ENCODE results near the gene TTC7B. TPM values are rescaled to one million over a fixed set of nuclear protein-coding genes. Genes with fewer than 3 reads are reported as not detected.

The TTC7B gene
- total RNA-seq, 1 experiment from 2014 or later = 30.3 TPM

GRCh38 chr14:90562652-90563051, 253.6 kb downstream of the TTC7B start:
- in situ Hi-C loops (cut with HindIII; ENCODE audit: low sequenced_read_pairs) = no loop called here
- peak; percentile 54 for DNase-seq (ENCODE audit: low spot score)

- DNase-seq (ENCODE audit: low spot score) = no peak
- in situ Hi-C loops (cut with HindIII; ENCODE audit: low sequenced_read_pairs) = no loop called here
Observed at GRCh38 chr14:90561920-90562319, 254.3 kb downstream of the TTC7B start.

GRCh38 chr14:90560991-90561390, 255.2 kb downstream of the TTC7B start:
- peak; percentile 54 for DNase-seq (ENCODE audit: low spot score)
- in situ Hi-C loops (cut with HindIII; ENCODE audit: low sequenced_read_pairs) = no loop called here

- in situ Hi-C loops (cut with HindIII; ENCODE audit: low sequenced_read_pairs) = no loop called here
- peak; percentile 50 for DNase-seq (ENCODE audit: low spot score)
Observed at GRCh38 chr14:90560558-90560957, 255.7 kb downstream of the TTC7B start.

GRCh38 chr14:90559811-90560492, 256.3 kb downstream of the TTC7B start:
- DNase-seq (ENCODE audit: low spot score) = peak; percentile 64
- in situ Hi-C loops (cut with HindIII; ENCODE audit: low sequenced_read_pairs) = no loop called here

GRCh38 chr14:90558983-90559590, 257.1 kb downstream of the TTC7B start:
- no peak for DNase-seq (ENCODE audit: low spot score)
- in situ Hi-C loops (cut with HindIII; ENCODE audit: low sequenced_read_pairs) = no loop called here

GRCh38 chr14:90558041-90558982, 257.9 kb downstream of the TTC7B start:
- no peak for DNase-seq (ENCODE audit: low spot score)
- in situ Hi-C loops (cut with HindIII; ENCODE audit: low sequenced_read_pairs) = no loop called here

- no peak for DNase-seq (ENCODE audit: low spot score)
- in situ Hi-C loops (cut with HindIII; ENCODE audit: low sequenced_read_pairs) = no loop called here
Observed at GRCh38 chr14:90557516-90557915, 258.7 kb downstream of the TTC7B start.

GRCh38 chr14:90556666-90557450, 259.4 kb downstream of the TTC7B start:
- no peak for DNase-seq (ENCODE audit: low spot score)
- in situ Hi-C loops (cut with HindIII; ENCODE audit: low sequenced_read_pairs) = no loop called here

GRCh38 chr14:90556012-90556477, 260.2 kb downstream of the TTC7B start:
- in situ Hi-C loops (cut with HindIII; ENCODE audit: low sequenced_read_pairs) = no loop called here

GRCh38 chr14:90555126-90556011, 260.9 kb downstream of the TTC7B start:
- in situ Hi-C loops (cut with HindIII; ENCODE audit: low sequenced_read_pairs) = no loop called here
- peak; percentile 66 for DNase-seq (ENCODE audit: low spot score)

More at GRCh38 chr14:90556012-90556477, 260.2 kb downstream of the TTC7B start:
- DNase-seq (ENCODE audit: low spot score) = peak; percentile 89

GRCh38 chr14:90554341-90554740, 261.9 kb downstream of the TTC7B start:
- in situ Hi-C loops (cut with HindIII; ENCODE audit: low sequenced_read_pairs) = no loop called here

GRCh38 chr14:90553921-90554336, 262.3 kb downstream of the TTC7B start:
- in situ Hi-C loops (cut with HindIII; ENCODE audit: low sequenced_read_pairs) = no loop called here

More at GRCh38 chr14:90554341-90554740, 261.9 kb downstream of the TTC7B start:
- DNase-seq (ENCODE audit: low spot score) = peak; percentile 91

GRCh38 chr14:90553298-90553920, 262.8 kb downstream of the TTC7B start:
- in situ Hi-C loops (cut with HindIII; ENCODE audit: low sequenced_read_pairs) = no loop called here
- DNase-seq (ENCODE audit: low spot score) = no peak

More at GRCh38 chr14:90553921-90554336, 262.3 kb downstream of the TTC7B start:
- no peak for DNase-seq (ENCODE audit: low spot score)

GRCh38 chr14:90552465-90553297, 263.5 kb downstream of the TTC7B start:
- in situ Hi-C loops (cut with HindIII; ENCODE audit: low sequenced_read_pairs) = no loop called here
- DNase-seq (ENCODE audit: low spot score) = no peak

GRCh38 chr14:90551733-90552464, 264.3 kb downstream of the TTC7B start:
- no peak for DNase-seq (ENCODE audit: low spot score)
- in situ Hi-C loops (cut with HindIII; ENCODE audit: low sequenced_read_pairs) = no loop called here
